Measurements from ENCODE around the gene MAPK8IP1.
A peak's percentile ranks its signal among the peaks of the same experiment; 100 is the strongest.

Gene MAPK8IP1

DNA sequence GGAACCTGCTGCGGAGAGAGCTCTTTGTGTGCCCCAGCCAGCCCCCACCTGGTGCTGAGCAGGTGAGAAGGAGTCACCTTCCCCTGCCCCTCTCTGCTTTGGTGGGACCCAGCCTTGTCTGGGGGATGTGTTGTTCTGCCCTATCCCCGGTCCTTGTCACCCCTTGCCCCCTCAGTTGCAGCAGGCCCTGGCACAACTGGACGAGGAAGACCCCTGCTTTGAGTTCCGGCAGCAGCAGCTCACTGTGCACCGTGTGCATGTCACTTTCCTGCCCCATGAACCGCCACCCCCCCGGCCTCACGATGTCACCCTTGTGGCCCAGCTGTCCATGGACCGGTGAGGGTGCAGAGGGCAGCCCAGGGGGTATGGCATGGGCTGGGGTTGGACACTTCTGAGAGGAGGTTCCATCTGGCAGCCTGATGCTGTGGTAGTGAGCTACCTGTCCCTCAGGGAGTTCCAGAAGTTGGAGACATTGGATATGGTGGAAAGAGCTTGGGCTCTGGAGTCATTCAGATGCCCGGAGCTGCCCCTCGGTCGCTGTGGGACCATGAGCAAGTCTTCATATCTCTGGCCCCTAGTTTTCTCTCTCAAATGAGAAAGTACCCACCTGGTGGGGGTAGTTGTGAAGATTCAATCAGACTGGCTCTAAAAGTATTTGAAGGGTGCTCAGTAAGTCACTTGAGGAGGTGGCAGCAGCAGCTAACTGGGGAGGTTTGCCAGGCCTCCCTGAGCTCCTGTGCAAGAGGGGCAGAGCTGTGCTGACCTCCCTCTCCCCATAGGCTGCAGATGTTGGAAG is 41.3 kb downstream of the MAPK8IP1 start:
- DNase-seq: no peak

DNA sequence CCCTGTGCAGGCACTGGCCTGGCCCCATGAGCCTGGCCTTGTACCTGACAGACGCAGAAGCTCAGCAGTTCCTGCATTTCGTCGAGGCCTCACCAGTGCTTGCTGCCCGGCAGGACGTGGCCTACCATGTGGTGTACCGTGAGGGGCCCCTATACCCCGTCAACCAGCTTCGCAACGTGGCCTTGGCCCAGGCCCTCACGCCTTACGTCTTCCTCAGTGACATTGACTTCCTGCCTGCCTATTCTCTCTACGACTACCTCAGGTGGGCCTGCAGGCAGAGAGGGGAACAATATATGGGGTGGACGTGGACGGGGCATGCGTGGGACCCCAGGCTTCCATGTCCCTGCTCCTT is 41.9 kb downstream of the MAPK8IP1 start:
- DNase-seq: no peak

DNA sequence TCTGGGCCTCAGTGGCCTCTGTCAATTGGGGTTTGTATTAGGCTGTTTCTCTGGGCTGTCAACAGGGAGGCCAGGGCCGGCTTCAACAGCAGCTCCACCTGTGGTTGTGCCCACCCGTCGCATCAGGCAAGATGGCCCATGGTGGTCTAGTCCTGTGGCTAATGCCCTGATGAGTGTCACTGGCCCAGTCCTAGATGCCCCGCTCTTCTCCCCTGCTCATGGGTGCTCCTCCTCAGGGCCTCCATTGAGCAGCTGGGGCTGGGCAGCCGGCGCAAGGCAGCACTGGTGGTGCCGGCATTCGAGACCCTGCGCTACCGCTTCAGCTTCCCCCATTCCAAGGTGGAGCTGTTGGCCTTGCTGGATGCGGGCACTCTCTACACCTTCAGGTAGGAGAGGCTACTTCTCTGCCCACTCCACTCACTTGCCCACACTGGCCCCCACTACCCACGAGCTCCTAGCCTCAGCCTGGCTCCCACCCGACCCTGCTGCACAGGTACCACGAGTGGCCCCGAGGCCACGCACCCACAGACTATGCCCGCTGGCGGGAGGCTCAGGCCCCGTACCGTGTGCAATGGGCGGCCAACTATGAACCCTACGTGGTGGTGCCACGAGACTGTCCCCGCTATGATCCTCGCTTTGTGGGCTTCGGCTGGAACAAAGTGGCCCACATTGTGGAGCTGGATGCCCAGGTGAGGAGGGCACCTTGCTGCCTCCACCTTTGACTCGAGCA is 42.4 kb downstream of the MAPK8IP1 start:
- DNase-seq: no peak

- DNase-seq: no peak
Measured at GRCh38 chr11:45928535-45929215, 43.2 kb downstream of the MAPK8IP1 start.

DNA sequence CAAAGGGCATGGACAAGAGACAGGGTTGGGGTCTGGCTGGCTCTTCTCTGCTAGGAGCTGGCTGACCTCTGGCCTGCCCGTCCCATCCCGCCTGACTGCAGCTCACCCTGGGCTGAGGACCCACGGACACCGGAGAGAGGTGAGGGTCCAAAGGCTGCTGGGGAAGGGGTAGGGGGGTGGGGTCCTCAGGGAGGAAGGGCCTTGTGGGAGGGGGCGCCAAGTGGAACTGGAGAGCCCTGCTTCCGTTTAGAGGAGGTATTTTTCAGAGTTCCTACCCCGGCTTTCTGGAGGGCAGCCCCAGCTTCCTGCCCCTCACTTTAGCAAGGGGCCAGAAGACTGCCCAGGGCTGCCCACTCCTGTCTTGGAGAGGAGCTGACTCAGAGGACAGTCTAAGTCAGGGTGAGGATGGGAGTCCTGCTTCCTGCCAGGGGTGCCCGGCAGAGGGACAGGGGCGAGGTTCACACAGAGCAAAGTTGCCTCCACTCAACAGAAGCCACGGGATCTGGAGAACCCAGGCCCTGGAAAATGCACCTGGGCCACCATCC is 44.1 kb downstream of the MAPK8IP1 start:
- no peak for DNase-seq

DNA sequence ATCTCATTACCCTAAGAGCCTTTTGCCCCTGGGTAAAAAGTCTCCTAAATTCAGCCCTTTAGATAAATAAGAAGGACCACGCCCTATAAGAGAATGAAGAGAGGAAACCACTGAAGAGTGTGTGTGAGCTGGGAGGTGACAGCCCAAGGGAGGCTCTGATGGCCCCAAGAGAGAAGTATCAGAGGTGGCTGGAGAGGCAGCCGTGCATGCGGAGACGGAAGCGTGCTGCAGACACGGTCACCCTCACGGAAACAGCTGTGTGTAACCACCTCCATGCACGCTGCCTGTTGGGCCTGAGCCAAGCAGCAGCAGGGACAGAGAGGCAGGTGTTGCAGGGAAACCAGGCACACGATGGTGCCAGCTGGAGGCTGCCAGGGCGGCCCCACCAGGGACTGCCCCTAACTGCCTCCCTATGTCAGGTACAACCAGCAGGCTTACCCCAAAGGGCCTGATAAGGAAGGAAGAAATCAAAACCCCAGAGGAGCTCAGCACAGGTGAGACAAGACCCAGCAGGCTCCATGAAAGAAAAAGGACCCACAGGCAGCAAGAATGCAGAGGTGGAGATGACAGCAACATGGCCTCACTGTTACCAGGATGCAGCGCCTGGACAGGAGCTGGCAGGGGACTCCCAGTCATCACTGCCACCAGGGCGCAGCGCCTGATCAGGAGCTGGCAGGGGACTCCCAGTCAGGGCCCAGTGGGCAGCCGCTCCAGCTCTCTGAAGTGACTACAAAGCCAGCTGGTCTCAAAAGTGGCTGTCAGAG is 44.8 kb downstream of the MAPK8IP1 start:
- no peak for DNase-seq

- no peak for DNase-seq
Measured at GRCh38 chr11:45930951-45931570, 45.6 kb downstream of the MAPK8IP1 start.

GRCh38 chr11:45931739-45932138 is 46.3 kb downstream of the MAPK8IP1 start:
- DNase-seq: no peak

DNA sequence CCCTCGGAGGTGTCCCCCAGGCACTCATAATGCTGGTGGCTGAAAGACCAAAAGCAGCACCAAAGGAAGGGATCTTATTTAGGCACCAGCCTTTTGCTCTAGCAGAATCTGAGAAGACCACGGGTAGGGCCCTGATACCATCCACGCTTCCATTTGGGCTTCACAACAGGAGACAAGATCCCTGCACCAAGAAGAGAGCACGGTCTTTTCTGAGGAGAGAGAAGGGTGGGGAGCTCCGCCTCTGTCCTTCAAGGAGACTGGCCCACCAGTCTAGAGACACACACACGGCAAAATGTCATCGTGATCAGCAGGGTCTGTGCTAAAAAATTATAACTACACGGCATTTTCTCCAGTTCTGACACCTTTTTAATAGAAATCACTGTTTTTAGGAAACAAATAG is 46.8 kb downstream of the MAPK8IP1 start:
- DNase-seq: no peak

DNA sequence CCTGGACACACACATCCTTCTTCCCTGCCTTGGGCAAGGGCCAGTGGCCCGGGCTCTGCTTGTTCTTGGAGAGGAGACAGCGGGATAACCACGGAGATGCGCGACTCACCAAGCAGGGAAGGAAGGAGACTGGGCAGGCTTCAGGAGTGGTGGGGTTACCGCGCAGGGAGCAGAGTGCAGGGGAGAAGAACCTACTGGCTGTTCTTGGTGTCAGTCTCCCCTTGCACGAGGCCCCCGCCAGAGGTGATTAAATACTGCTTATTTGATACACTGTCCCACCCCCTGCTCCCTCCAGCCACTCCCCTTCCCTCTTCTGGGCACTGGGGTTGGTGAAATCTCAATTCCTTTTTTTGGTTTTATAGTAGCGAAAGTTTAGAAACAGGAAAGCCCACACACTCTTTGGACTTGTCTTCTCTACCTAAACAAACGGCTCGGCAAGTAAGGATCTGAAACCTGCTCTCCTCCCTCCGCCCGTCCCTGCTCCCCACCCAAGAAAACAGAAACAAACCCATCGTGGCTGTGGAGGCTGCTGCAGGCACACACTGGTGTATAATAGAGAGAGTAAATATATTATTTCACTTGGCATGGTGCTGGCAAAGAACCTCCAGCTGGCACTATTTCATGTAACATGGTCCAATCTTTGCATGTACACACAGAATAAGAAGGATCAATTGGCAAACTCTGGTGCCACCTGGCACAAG is 47.8 kb downstream of the MAPK8IP1 start:
- peak; percentile 60 to 62 for DNase-seq

DNA sequence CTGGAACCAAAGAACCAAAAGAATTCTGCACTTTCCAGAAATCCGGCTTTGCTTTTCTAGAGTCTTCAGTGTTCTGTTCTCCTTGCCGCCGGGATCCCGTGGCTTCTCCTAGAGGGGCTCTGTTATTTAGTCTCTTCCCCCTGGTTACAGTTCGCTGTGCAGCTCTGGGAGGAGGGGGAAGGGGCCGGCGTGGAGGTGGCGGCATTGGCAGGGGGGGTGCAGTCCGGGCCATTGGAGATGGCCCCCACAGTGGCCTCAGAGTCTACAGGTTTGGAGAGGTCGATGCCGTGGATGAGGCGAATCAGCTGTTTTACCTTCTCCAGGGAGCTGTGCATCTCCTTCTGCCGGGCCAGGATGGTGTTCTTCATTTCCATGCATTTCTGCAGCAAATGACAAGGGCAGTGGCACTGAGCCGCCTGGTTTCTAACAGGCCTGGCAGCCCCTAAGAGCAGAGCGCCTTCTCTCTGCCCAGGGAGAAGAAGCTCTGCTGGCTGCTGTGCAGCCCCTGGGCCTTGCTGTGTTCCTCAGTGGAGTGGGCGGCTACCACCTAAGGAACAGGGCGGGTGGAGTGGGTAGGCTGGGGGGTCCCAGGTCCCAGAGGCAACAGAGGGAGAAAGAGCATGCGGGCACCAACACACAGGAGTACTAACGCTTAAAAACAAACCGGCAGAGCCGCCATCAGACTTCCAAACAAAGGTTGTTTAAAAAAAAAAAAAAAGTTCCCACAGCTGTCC is 48.6 kb downstream of the MAPK8IP1 start:
- no peak for DNase-seq

DNA sequence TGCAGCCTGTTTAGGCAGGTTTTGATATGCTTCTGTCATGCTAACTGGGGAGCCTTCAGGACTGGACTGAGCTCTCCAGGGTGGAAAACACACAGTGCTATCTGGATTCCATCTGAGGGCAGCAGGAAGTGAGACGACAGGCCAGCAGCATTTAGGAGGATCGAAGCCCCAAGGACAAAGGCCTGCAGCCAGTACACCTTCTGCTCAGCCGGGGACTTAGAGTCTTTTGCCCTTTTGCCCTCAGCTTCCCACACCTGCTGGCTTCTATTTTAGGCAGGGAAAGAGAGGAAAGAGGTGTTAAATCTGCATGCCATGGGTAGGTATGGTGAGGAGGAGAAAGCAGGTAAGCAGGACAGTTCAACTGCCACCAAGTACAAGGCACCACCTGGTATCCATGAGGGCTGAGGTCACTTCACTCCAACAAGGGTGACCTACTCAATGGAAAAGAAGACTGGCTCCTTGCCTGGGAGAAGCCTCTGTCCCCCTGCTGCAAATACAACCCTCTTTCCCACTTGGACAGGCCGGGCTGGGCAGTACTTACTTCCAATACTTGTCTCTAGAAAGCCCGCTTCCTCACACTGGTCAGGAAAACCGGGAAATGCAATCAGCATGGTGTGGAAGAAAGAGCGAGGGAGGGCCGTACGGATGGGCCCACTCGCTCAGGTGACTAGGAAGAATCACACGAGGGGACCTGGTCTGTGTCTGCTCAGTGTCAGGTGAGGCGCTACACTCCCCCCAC is 49.3 kb downstream of the MAPK8IP1 start:
- DNase-seq: no peak

GRCh38 chr11:45935349-45936064 is 50.1 kb downstream of the MAPK8IP1 start:
- DNase-seq: no peak

GRCh38 chr11:45936511-45937054 is 51.1 kb downstream of the MAPK8IP1 start:
- no peak for DNase-seq

GRCh38 chr11:45937916-45938315 is 52.5 kb downstream of the MAPK8IP1 start:
- DNase-seq: no peak

- DNase-seq: no peak
Measured at GRCh38 chr11:45939836-45940235, 54.4 kb downstream of the MAPK8IP1 start.

DNA sequence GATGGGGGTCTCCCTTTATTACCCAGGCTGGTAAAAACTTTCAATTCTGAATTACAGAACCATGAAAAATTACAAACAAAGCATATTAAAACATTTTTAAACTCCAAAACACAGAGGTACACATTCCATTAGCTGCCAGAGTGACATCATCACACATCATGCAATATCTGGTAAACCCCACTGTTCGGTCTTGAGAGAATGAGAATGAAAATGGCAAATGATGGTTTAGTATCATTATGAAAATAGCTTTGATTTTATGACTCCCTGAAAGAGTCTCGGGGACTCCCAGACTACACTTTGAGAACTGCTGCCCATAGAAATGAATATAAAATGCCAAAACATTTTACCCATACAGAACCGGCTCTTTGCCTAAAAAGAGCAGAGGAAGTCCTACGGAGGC is 55.8 kb downstream of the MAPK8IP1 start:
- DNase-seq: no peak

- no peak for DNase-seq
Measured at GRCh38 chr11:45942381-45942780, 56.9 kb downstream of the MAPK8IP1 start.

GRCh38 chr11:45945397-45945999 is 60.0 kb downstream of the MAPK8IP1 start:
- DNase-seq: no peak
